Stimulated activated naive CD8-positive, alpha-beta T cell treated with anti-CD3 and anti-CD28 coated beads, Interleukin-15, Interleukin-2, amounts not matched to agents 100 ng/mL and 50 ng/mL, for 24 hours (primary cell): Measurements from ENCODE around the gene MAGI1.

ENCODE experiments used
- H3K27ac Mint-ChIP-seq: one replicate; pipeline ENCODE4 v1.8.0; 2021; ENCODE audit warnings: mild to moderate bottlenecking, mixed read lengths
- H3K27me3 Mint-ChIP-seq: one replicate; pipeline ENCODE4 v1.8.0; 2021; ENCODE audit warnings: mixed read lengths
- H3K36me3 Mint-ChIP-seq: one replicate; pipeline ENCODE4 v1.8.0; 2021; ENCODE audit warnings: low read depth, mixed read lengths
- H3K4me1 Mint-ChIP-seq: one replicate; pipeline ENCODE4 v1.8.0; 2021; ENCODE audit warnings: low read depth, mixed read lengths
- H3K4me3 Mint-ChIP-seq: one replicate; pipeline ENCODE4 v1.8.0; 2021; ENCODE audit warnings: mild to moderate bottlenecking, mixed read lengths
- H3K9me3 Mint-ChIP-seq: one replicate; pipeline ENCODE4 v1.8.0; 2021; ENCODE audit warnings: mixed read lengths

The MAGI1 gene

DNA sequence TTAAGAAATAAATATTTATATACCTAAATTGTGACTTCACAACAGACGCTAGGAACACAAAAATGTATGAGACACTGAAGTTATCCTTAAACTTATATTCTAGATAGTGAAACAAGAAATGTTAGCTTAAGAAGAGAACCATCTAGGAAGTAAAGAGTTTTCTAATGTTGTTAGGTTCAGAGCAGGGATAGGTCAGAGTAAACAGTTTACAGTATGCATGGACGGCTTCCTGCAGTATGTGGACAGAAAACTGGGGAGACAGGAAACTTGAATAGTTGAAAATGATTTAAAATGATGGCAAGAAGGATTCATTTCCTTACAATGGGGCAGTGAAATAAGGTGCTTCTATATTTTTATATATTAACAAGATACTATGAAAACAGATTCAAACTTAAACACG, 449.8 kb downstream of the MAGI1 start:
- Mint-ChIP-seq H3K4me1 (no peaks in the 10 kb centered on the region), H3K27me3 (no peaks in the 10 kb centered on the region), H3K4me3 (no peak overlapping the region), H3K9me3 (peaks cover 10% of the 10 kb centered on the region), H3K36me3 (no peaks in the 10 kb centered on the region), H3K27ac (no peak overlapping the region)

DNA sequence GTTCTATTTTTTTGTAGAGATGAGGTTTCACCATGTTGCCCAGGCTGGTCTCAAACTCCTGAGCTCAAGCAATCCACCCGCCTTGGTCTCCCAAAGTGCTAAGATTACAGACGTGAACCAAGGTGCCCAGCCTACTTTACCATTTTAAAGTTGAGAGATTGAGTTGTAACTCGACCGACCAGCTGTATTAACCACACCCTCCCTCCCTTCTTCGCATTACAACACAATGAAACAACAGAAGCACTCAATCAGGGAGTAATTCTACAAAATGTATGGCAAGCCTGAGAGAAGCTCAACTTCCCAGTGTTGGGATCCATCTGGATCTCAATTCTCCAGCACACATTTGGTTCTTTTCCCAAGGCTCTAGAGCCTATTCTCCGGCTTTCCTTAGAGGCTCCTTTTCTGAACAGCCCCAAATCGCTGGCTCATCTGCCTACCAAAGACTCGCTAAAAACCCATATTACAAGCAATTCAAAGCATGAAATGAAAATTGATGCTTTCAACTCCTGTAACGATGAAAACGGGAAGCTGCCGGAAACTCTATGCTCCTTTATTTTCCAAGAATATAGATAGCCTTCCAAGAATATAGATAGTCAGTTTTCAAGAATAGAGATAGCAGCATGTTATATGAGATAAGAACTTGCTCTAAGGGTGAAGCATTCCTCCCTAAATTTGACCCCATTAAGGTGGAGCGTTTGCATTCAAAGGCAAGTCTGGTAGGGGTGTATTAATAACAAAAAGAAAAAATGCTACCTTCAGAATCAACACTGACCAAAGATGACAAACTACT, 450.9 kb downstream of the MAGI1 start:
- Mint-ChIP-seq H3K4me1 (no peaks in the 10 kb centered on the region), H3K27ac (no peak overlapping the region), H3K9me3 (peaks cover 10% of the 10 kb centered on the region), H3K36me3 (no peaks in the 10 kb centered on the region), H3K27me3 (no peaks in the 10 kb centered on the region), H3K4me3 (no peak overlapping the region)

DNA sequence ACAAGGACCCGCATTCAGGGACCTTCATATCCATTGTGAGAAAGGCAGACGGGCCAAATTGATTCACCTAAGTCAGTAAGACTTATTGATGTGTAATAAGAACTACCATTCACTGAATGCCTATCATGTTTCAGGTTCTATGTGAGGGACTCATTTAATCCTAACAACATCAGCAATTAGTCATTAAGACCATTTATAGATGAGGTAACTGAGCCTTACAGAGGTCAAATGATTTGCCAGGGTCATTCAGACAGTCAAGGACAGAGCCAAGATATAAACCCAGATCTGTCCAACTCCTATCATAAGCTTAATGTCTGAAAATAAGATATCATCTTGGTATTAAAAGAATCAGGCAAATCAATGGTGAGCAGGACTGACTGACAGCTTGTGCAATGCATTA, 453.8 kb downstream of the MAGI1 start:
- Mint-ChIP-seq H3K27me3 (no peaks in the 10 kb centered on the region), H3K4me1 (no peaks in the 10 kb centered on the region), H3K36me3 (no peaks in the 10 kb centered on the region), H3K9me3 (peaks cover 6% of the 10 kb centered on the region), H3K27ac (no peak overlapping the region), H3K4me3 (no peak overlapping the region)

DNA sequence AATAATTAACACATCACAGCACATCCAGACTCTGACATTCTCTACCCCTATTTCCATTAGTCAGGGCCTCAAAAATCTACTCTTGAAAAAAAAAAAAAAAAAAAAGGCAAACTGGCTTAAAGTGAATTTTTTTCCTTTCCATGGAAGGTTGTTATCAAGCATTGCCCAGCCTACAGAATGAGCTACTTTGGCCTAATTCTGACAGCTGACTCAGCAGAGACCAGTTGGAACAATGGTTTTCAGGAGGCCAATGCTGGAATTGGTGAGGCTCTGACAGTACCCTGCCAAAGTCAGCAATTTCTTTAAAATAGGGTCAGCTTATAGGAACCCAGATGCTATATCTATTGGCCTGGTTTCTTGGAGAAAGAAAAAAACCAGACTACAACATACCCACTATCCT, 454.7 kb downstream of the MAGI1 start:
- Mint-ChIP-seq H3K27ac (no peak overlapping the region), H3K36me3 (no peaks in the 10 kb centered on the region), H3K4me1 (no peaks in the 10 kb centered on the region), H3K9me3 (peaks cover 4% of the 10 kb centered on the region), H3K4me3 (no peak overlapping the region), H3K27me3 (no peaks in the 10 kb centered on the region)

DNA sequence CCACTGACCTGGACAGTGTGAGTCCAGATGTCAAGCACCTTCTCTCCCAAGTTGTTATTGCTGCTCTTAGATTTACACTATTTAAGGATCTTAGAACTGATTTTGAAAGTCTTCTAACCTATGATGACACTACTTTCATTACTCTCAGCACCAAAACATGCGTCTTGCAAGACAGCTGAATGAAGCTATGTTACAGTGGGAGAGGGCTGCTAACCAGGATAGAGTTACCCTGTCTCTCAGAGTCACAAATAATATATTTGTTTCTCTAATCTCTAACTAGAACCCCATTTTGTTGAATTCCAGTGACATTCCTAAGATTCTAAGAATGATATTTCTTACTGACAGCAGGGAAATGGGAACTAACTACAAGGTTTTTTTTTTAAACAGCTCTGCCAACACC, 455.5 kb downstream of the MAGI1 start:
- Mint-ChIP-seq H3K27ac (no peak overlapping the region), H3K4me3 (no peak overlapping the region), H3K36me3 (no peaks in the 10 kb centered on the region), H3K9me3 (peaks cover 4% of the 10 kb centered on the region), H3K27me3 (no peaks in the 10 kb centered on the region), H3K4me1 (no peaks in the 10 kb centered on the region)

DNA sequence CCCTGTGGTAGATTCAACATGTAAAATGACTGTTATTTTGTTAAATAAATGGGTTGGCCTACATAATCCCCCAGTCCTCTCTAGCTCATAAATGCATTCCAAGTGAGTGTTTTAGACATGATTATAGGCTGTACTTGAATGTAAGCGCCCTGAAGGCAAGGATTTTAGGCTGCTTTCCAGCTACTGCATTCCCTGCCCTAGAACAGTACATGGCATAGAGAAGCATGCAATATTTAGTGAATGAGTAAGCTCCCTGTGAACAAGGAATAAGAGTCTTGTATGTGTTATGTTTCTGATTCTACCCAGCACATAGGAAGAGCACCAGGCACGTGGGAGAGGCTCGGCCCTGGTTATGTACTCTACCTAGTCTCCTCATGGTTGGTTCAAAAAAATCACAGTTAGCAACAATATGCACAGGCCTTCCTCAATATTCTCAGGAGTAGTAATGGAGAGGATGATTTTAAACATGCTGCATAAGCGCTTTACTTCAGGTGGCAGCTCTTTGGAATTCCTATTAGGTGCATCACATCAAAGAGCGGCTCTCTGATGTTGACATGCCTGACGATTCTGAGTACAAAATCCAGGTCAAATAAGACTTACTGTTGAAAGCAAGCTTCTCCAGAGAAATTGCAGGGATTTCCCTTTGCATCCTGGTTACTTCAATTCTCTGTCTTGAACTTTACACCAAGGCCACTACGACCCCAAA, 456.6 kb downstream of the MAGI1 start:
- Mint-ChIP-seq H3K4me1 (no peaks in the 10 kb centered on the region), H3K9me3 (peaks cover 4% of the 10 kb centered on the region), H3K27me3 (no peaks in the 10 kb centered on the region), H3K4me3 (no peak overlapping the region), H3K36me3 (no peaks in the 10 kb centered on the region), H3K27ac (no peak overlapping the region)

DNA sequence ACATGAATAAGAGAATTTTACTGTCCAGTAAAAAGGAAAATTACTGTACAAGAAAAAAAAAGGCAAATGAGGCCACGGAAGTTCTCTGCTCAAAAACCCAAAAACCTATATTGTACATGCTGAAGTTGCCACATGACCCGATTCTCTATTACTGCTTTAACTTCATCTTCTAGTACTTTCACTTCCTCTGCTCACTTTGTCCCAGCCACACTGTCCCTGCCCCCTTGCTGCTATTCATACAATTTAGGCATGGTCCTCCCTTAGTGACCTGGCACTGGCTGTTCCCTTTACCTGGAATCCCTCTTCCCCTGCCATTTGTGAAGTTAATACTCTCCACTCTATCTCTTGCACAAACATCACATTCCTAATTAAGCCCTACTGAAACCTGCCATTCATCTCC, 457.4 kb downstream of the MAGI1 start:
- no peak overlapping the region for H3K27ac Mint-ChIP-seq
- no peak overlapping the region for H3K4me3 Mint-ChIP-seq
- no peaks in the 10 kb centered on the region for H3K4me1 Mint-ChIP-seq
- H3K27me3 Mint-ChIP-seq, result no peaks in the 10 kb centered on the region
- H3K36me3 Mint-ChIP-seq, result no peaks in the 10 kb centered on the region
- H3K9me3 Mint-ChIP-seq, result peaks cover 9% of the 10 kb centered on the region

DNA sequence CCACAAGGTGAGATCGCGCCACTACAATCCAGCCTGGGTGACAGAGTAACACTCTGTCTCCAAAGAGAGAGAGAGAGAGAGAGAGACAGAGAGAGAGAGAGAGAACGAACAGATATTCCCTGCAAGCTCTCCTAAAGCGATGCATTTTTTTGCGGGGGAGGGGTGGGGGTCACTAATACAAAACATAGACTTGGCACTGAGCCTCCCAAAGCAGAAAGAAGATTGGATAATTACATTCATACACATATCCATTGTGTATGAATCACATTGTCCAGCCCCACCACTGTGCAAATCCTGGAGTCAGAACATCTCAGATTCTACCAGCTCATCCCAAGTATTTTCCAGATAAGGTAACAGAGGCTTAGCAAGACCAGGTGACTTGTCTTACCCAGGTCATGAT, 459.9 kb downstream of the MAGI1 start:
- Mint-ChIP-seq H3K27me3 (no peaks in the 10 kb centered on the region), H3K4me1 (no peaks in the 10 kb centered on the region)

DNA sequence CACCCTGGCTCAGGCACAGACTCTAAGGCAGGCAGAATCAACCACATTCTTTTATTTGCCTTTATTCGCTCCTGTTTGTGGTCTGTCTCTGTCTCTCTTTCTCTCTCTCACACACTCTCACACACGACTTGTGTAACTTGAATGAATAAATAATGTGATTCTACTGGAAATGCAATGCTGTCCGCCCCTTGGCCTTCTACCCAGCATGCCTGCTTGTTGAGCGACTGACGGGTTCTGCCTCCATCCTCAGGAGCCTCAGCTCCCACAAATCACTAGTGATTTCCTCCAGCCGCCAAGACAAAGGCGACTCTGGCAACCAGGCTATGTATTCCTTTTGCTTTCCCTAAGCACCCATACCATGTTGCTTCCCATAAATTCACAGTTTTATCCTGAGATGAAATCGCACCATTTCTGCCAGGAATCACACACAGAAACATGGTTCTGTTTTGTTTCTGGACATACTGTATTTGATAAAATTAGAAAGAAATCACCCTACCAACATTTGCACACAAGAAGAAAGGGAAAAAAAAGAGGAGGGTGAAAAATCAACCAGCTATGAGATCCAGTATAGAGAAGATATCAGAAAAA, 460.8 kb downstream of the MAGI1 start:
- no peak overlapping the region for H3K27ac Mint-ChIP-seq
- peaks cover 10% of the 10 kb centered on the region for H3K9me3 Mint-ChIP-seq
- no peaks in the 10 kb centered on the region for H3K4me1 Mint-ChIP-seq
- H3K27me3 Mint-ChIP-seq, result no peaks in the 10 kb centered on the region
- no peaks in the 10 kb centered on the region for H3K36me3 Mint-ChIP-seq
- no peak overlapping the region for H3K4me3 Mint-ChIP-seq

More for the DNA sequence above, 459.9 kb downstream of the MAGI1 start:
- Mint-ChIP-seq H3K27ac (no peak overlapping the region), H3K9me3 (peaks cover 10% of the 10 kb centered on the region), H3K4me3 (no peak overlapping the region), H3K36me3 (no peaks in the 10 kb centered on the region)

DNA sequence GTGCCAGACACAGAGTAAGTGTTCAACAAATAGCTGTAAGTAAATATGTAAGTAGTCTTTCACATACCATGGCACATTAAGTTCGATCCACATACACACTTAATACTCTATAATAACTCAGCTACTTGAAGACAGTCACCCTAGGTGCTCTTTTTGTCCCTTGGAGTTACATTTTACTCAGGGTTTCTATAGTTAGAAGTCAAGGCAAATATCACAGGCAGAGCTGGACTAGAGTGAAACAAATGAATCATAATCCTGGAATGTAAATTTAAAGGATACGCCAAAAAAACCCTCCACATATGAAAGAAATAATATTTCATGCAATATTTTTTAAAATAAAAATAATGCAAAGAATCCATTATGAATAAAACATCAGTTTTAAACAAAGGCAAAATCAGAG, 461.8 kb downstream of the MAGI1 start:
- Mint-ChIP-seq H3K27ac (no peak overlapping the region), H3K4me1 (no peaks in the 10 kb centered on the region), H3K9me3 (peaks cover 10% of the 10 kb centered on the region), H3K27me3 (no peaks in the 10 kb centered on the region), H3K4me3 (no peak overlapping the region), H3K36me3 (no peaks in the 10 kb centered on the region)

DNA sequence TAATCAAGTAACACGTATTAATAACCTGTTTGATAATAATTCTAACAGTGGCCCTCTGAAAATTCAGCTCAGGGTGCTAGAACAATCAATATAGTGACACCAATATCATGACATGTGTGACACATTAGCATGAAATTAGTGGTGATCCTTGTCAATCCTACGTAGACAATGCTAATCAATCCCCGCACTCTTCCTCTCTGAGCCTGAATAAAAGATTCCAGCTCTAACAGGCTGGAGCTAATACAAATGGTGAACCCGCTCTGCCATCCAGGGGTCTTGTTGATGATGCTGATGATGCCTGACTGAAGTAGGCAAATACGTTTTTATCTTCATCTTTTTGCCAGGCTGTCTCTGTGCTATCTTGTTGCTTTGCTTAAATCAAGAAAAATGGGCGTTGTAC, 462.5 kb downstream of the MAGI1 start:
- Mint-ChIP-seq H3K9me3 (peaks cover 7% of the 10 kb centered on the region), H3K36me3 (no peaks in the 10 kb centered on the region), H3K27ac (no peak overlapping the region), H3K27me3 (no peaks in the 10 kb centered on the region), H3K4me1 (no peaks in the 10 kb centered on the region), H3K4me3 (no peak overlapping the region)

DNA sequence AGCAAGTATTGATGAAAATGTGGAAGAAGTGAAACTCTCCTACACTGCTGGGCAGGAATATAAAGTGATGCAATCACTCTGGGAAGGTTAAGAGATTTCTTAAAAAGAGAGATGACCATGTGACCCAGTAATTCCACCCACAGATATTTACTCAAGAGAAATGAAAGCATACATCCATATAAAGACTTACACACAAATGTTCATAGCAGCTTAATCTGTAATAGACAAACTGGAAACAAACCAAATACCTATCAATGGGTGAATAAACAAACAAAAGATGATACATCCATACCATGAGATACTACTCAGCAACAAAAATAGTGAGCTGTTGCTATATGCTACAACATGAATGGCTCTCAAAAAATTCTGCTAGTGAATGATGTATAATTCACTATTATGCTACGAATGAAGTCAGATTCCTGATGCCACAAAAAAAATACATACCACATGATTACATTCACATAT, 463.3 kb downstream of the MAGI1 start:
- Mint-ChIP-seq H3K27ac (no peak overlapping the region), H3K4me3 (no peak overlapping the region), H3K4me1 (no peaks in the 10 kb centered on the region), H3K27me3 (no peaks in the 10 kb centered on the region), H3K9me3 (peaks cover 7% of the 10 kb centered on the region), H3K36me3 (no peaks in the 10 kb centered on the region)

DNA sequence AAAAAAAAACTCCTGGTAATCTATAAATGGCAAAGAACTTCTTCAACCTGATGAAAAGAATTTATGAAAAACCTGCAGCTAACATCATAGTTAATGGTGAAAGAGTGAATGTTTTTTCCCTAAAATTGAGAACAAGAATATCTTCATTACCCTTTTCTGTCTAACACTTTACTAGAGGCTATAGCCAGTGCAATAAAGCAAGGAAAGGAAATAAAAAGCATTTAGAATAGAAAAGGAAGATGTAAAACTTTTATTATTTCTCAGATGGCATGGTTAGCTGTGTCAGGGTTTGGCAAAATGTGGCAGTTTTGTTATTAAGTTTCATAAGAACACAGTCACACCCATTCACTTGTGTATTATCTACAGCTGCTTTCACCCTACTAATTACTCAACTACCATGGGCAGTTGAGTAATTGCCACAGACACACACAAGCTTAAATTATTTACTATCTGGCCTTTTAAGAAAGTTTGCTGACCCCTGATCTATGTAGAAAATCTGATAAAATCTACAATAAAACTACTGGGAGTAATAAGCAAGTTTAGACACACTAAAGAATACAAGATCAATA, 465.1 kb downstream of the MAGI1 start:
- H3K27ac Mint-ChIP-seq, result no peak overlapping the region
- no peaks in the 10 kb centered on the region for H3K36me3 Mint-ChIP-seq
- no peak overlapping the region for H3K4me3 Mint-ChIP-seq
- H3K9me3 Mint-ChIP-seq, result peaks cover 11% of the 10 kb centered on the region
- H3K27me3 Mint-ChIP-seq, result no peaks in the 10 kb centered on the region
- H3K4me1 Mint-ChIP-seq, result no peaks in the 10 kb centered on the region

DNA sequence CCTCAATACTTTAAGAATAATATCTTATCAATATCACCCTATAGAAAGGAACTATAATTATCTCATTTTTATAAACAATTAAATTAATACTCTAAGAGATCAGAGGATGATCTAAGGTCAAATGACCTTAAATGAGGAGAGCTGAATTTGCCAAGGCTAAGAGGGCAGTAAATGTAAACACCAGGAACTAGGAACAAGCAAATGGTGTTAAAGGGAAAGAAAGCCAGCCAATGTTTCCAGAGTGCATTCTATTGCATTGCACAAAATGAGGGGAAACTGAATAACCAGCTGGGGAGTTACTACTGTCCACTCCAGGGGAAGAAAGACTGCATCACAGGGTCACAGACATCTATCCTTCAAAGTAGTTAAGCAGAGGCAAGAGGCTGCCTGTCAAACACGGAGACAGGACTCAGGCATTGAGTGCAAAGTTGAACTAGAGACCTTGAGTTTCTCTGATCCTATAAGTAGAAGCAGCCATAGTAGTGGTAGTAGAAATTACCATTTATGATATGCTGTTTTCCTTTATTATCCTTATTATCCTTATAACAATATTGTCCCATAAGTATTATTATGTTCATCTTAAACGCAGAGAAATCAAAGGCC, 466.4 kb downstream of the MAGI1 start:
- H3K36me3 Mint-ChIP-seq, result no peaks in the 10 kb centered on the region
- peaks cover 12% of the 10 kb centered on the region for H3K9me3 Mint-ChIP-seq
- no peak overlapping the region for H3K4me3 Mint-ChIP-seq
- no peak overlapping the region for H3K27ac Mint-ChIP-seq
- no peaks in the 10 kb centered on the region for H3K4me1 Mint-ChIP-seq
- no peaks in the 10 kb centered on the region for H3K27me3 Mint-ChIP-seq
